ENCODE results near the gene DIP2A.

DIP2A gene

GRCh38 chr21:46434322-46434958, 24.3 kb upstream of the DIP2A start:
- TF ChIP-seq, protein P1, sequence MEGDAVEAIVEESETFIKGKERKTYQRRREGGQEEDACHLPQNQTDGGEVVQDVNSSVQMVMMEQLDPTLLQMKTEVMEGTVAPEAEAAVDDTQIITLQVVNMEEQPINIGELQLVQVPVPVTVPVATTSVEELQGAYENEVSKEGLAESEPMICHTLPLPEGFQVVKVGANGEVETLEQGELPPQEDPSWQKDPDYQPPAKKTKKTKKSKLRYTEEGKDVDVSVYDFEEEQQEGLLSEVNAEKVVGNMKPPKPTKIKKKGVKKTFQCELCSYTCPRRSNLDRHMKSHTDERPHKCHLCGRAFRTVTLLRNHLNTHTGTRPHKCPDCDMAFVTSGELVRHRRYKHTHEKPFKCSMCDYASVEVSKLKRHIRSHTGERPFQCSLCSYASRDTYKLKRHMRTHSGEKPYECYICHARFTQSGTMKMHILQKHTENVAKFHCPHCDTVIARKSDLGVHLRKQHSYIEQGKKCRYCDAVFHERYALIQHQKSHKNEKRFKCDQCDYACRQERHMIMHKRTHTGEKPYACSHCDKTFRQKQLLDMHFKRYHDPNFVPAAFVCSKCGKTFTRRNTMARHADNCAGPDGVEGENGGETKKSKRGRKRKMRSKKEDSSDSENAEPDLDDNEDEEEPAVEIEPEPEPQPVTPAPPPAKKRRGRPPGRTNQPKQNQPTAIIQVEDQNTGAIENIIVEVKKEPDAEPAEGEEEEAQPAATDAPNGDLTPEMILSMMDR (IDR thresholded peaks at IDR 0.05) = no peak
- no peak for DNase-seq
- peaks cover 94% of the 10 kb centered on the region for H3K36me3 Mint-ChIP-seq (ENCODE audit: low read depth)
- H3K4me3 Mint-ChIP-seq = no peak overlapping the region
- H3K4me1 Mint-ChIP-seq = peaks cover 24% of the 10 kb centered on the region
- H3K27ac Mint-ChIP-seq = peak overlapping the region; percentile 79
- H3K27me3 Mint-ChIP-seq (ENCODE audit: low read depth, poor library complexity) = no peaks in the 10 kb centered on the region
- no peaks in the 10 kb centered on the region for H3K9me3 Mint-ChIP-seq

- no peaks in the 10 kb centered on the region for H3K9me3 Mint-ChIP-seq
- H3K4me3 Mint-ChIP-seq = no peak overlapping the region
- H3K4me1 Mint-ChIP-seq = peaks cover 24% of the 10 kb centered on the region
- DNase-seq = no peak
- no peak overlapping the region for H3K27ac Mint-ChIP-seq
- peaks cover 99% of the 10 kb centered on the region for H3K36me3 Mint-ChIP-seq (ENCODE audit: low read depth)
- H3K27me3 Mint-ChIP-seq (ENCODE audit: low read depth, poor library complexity) = peaks cover under 1% of the 10 kb centered on the region
- TF ChIP-seq, protein P1 (IDR thresholded peaks at IDR 0.05) = no peak
These were observed 22.9 kb upstream of the DIP2A start for GRCh38 chr21:46435786-46436227.

DNA sequence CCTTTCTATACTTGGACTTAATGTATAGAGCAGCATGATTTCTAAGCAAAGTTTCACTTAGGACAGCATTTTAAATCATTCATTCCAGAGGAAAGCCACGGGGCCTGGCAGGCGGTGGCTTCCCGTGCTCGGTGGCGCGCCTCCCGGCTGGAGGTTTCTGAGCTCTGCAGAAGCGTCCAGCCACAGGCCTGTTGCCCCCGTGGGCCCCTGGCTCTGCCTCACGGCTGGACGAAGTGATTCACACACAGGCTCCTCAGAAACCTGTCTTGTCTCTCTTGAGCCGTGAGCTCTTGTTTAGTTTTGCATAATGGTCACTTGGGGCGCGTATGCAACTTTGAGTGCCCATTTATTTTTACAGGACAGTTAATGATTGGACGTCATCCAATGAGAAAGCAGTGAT, 22.1 kb upstream of the DIP2A start:
- Mint-ChIP-seq H3K4me1 (peaks cover 21% of the 10 kb centered on the region), H3K27ac (peak overlapping the region; percentile 78), H3K4me3 (no peak overlapping the region), H3K27me3 (ENCODE audit: low read depth, poor library complexity) (peaks cover 3% of the 10 kb centered on the region), H3K36me3 (ENCODE audit: low read depth) (peaks cover 99% of the 10 kb centered on the region), H3K9me3 (no peaks in the 10 kb centered on the region)
- no peak for DNase-seq
- TF ChIP-seq, protein P1 (IDR thresholded peaks at IDR 0.05) = no peak

DNA sequence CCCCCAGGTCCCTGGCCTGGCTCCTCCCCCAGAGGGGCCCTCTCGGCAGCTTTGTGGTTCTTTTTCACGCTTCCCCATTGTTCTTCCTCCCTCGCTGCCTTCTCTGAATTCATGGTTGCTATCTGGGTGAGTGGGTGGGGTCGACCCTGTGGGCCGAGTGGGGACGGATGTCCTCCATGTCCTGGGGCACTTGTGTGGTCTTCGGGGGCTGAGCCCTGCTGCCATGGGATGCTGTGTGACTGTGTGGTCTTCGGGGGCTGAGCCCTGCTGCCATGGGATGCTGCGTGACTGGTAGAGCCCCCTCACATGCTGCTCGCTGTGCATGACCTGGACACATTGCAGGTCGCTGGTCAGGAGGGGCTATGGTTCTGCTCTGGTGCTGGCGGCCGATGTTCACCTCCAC, 21.6 kb upstream of the DIP2A start:
- H3K36me3 Mint-ChIP-seq (ENCODE audit: low read depth) = peaks cover 96% of the 10 kb centered on the region
- H3K4me1 Mint-ChIP-seq = peaks cover 17% of the 10 kb centered on the region
- H3K9me3 Mint-ChIP-seq = no peaks in the 10 kb centered on the region
- peaks cover 3% of the 10 kb centered on the region for H3K27me3 Mint-ChIP-seq (ENCODE audit: low read depth, poor library complexity)
- H3K4me3 Mint-ChIP-seq = no peak overlapping the region
- peak overlapping the region; percentile 78 for H3K27ac Mint-ChIP-seq
- TF ChIP-seq, protein P1 (IDR thresholded peaks at IDR 0.05) = no peak
- no peak for DNase-seq

GRCh38 chr21:46437511-46437910, 21.2 kb upstream of the DIP2A start:
- H3K4me1 Mint-ChIP-seq = peaks cover 16% of the 10 kb centered on the region
- no peak for DNase-seq
- H3K27me3 Mint-ChIP-seq (ENCODE audit: low read depth, poor library complexity) = peaks cover 3% of the 10 kb centered on the region
- H3K9me3 Mint-ChIP-seq = no peaks in the 10 kb centered on the region
- TF ChIP-seq, protein P1 (IDR thresholded peaks at IDR 0.05) = no peak
- no peak overlapping the region for H3K4me3 Mint-ChIP-seq
- no peak overlapping the region for H3K27ac Mint-ChIP-seq
- peaks cover 96% of the 10 kb centered on the region for H3K36me3 Mint-ChIP-seq (ENCODE audit: low read depth)

DNA sequence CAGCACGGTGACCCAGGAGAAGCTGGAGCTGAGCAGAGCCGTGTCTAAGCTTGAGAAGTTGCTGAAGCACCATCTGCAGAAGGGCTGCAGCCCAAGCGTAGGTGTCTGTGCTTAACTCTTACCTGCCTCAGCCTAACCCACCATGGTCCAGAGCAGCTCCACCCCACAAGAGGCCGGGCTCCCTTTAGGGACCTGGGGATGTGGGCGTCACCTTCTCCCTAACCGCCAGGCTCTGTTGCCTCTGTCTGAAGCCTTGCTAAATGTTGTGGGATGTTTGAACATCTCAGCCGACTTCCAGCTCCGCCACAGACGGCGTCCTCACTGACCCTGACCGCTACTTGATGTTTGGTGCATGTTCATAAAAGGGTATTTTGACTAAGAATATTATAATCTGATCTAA, 20.4 kb upstream of the DIP2A start:
- TF ChIP-seq, protein P1 (IDR thresholded peaks at IDR 0.05) = no peak
- H3K9me3 Mint-ChIP-seq = no peaks in the 10 kb centered on the region
- DNase-seq = no peak
- H3K27ac Mint-ChIP-seq = no peak overlapping the region
- no peak overlapping the region for H3K4me3 Mint-ChIP-seq
- peaks cover 3% of the 10 kb centered on the region for H3K27me3 Mint-ChIP-seq (ENCODE audit: low read depth, poor library complexity)
- H3K4me1 Mint-ChIP-seq = peaks cover 21% of the 10 kb centered on the region
- peaks cover 96% of the 10 kb centered on the region for H3K36me3 Mint-ChIP-seq (ENCODE audit: low read depth)

All from nephron progenitor cell (in vitro differentiated cells).